ENCODE data around the gene MACROD2.
A peak's percentile ranks its signal among the peaks of the same experiment; 100 is the strongest.

The MACROD2 gene

DNA sequence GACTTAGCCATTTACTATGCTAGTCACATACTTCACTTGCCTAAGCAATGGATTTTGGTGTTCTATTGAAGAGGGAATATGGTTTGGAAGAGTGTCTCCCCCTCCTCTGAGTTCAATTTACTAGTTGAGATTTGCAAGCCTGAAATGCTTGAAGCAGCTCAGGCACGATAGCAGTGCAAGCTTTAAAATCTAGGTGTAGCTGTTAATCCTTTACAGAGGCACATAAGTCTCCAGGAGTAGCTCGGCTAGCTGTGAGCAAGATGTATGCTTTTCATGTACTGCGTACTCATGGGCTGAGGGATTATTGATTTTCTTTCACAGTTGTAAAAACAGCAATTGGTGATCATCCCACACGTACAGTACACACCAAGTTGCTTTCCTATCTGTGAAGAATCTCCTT is 341.4 kb downstream of the MACROD2 start:
- TF ChIP-seq TAF1 (IDR thresholded peaks at IDR 0.05; ENCODE audit: borderline replicate concordance, insufficient read depth, low read length) (no peak), FOXP2 (optimal IDR thresholded peaks at IDR 0.05; ENCODE audit: borderline replicate concordance, extremely low read depth, extremely low read length, insufficient read depth) (no peak), SIN3A (IDR thresholded peaks at IDR 0.05; ENCODE audit: borderline replicate concordance, insufficient read depth, low read length) (no peak), POLR2AphosphoS5 (IDR thresholded peaks at IDR 0.05; ENCODE audit: low read depth, low read length) (no peak)
- TF ChIP-seq, protein P1, sequence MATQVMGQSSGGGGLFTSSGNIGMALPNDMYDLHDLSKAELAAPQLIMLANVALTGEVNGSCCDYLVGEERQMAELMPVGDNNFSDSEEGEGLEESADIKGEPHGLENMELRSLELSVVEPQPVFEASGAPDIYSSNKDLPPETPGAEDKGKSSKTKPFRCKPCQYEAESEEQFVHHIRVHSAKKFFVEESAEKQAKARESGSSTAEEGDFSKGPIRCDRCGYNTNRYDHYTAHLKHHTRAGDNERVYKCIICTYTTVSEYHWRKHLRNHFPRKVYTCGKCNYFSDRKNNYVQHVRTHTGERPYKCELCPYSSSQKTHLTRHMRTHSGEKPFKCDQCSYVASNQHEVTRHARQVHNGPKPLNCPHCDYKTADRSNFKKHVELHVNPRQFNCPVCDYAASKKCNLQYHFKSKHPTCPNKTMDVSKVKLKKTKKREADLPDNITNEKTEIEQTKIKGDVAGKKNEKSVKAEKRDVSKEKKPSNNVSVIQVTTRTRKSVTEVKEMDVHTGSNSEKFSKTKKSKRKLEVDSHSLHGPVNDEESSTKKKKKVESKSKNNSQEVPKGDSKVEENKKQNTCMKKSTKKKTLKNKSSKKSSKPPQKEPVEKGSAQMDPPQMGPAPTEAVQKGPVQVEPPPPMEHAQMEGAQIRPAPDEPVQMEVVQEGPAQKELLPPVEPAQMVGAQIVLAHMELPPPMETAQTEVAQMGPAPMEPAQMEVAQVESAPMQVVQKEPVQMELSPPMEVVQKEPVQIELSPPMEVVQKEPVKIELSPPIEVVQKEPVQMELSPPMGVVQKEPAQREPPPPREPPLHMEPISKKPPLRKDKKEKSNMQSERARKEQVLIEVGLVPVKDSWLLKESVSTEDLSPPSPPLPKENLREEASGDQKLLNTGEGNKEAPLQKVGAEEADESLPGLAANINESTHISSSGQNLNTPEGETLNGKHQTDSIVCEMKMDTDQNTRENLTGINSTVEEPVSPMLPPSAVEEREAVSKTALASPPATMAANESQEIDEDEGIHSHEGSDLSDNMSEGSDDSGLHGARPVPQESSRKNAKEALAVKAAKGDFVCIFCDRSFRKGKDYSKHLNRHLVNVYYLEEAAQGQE (IDR thresholded peaks at IDR 0.05; ENCODE audit: insufficient read depth in 1 of 2, low read depth in 2 of 2, low read length in 2 of 2) = no peak

DNA sequence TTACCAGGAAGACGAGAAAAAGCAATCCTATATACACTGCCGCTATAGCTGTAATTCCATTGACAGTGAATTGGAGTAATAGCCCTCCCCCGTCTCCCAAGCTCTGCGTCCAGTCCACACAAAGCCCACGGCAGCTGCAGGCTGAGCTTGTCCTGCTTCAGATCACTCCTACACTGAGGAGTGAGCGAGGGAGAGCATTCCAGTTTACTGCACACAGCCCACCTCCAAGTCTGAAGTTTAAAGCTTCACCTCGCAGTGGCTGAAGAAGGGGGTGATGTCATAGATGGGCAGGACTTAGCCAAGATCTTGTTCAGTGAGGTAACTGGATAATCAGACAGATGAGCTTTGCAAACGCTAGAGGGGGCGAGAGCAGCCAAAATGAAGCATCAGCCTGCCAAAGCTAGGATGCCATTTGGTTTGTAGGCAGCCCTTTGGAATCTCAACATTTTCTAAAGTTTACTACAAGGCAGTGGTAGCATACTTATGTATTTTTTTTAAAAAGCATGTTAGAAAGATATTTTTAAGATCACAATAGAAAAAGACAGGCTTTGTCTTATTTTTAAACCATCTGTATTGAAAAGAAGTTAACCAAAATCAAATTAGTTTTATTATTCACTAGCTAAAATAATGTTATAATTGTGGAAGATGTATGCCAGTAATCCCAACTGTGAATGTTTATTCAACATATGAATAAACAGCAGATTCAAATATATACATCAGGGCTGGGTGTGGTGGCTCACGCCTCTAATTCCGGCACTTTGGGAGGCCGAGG is 342.3 kb downstream of the MACROD2 start, which contains the start of gene FLRT3:
Gene FLRT3, minus strand, starts transcription at position 213 of the 772 bp plus-strand sequence. CDS start 10,106 bp downstream, outside the sequence.
- TF ChIP-seq SIN3A (IDR thresholded peaks at IDR 0.05; ENCODE audit: borderline replicate concordance, insufficient read depth, low read length) (no peak), FOXP2 (optimal IDR thresholded peaks at IDR 0.05; ENCODE audit: borderline replicate concordance, extremely low read depth, extremely low read length, insufficient read depth) (no peak), POLR2AphosphoS5 (IDR thresholded peaks at IDR 0.05; ENCODE audit: low read depth, low read length) (peak; percentile 90), TAF1 (IDR thresholded peaks at IDR 0.05; ENCODE audit: borderline replicate concordance, insufficient read depth, low read length) (peak; percentile 88; the same call in 1 of the 2 replicates)
- TF ChIP-seq, protein P1 (IDR thresholded peaks at IDR 0.05; ENCODE audit: insufficient read depth in 1 of 2, low read depth in 2 of 2, low read length in 2 of 2) = peak in 1 of 2 experiments; percentile 53; a peak in 1 of 4 replicates

DNA sequence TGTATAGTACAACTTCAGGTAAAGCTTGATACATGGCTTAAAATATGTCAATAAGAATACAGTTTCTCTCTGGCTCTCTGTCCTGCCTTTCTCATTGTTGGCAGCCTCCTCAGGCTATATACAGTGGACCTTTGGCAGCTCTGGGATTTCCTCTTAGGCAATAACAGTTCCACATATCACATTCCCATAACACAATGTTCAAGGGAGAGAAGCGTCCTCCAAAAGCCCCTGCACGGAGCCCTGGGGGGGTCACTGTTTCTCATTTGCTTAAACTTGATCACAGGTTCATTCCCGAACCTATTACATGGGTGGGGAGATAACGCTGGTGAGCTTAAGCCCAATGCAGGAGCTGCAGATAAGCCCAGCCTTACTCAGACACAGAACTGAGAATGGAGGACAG is 346.5 kb downstream of the MACROD2 start:
- no peak for TF ChIP-seq POLR2AphosphoS5 (IDR thresholded peaks at IDR 0.05; ENCODE audit: low read depth, low read length)

DNA sequence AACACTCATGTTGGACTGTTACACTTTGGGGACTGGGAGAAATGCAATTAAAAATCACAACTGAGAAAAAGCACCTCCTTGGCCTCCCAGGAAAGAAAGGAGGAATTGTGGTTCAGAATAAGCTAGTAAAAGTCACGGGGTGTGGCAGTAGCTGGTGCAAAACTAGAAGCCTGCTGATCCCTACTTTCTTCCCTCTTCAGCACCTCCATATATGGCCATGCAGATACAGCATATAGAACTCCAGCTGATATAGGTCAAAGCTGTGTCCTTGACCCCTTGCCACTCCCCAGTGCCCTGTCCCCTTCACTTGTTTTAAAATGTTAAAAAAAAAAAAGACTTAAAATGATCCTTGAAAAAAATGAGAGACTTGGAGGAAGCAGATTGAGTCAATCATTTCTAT is 347.6 kb downstream of the MACROD2 start:
- TF ChIP-seq POLR2AphosphoS5 (IDR thresholded peaks at IDR 0.05; ENCODE audit: low read depth, low read length) (no peak), FOXP2 (optimal IDR thresholded peaks at IDR 0.05; ENCODE audit: borderline replicate concordance, extremely low read depth, extremely low read length, insufficient read depth) (no peak), SIN3A (IDR thresholded peaks at IDR 0.05; ENCODE audit: borderline replicate concordance, insufficient read depth, low read length) (no peak), TAF1 (IDR thresholded peaks at IDR 0.05; ENCODE audit: borderline replicate concordance, insufficient read depth, low read length) (no peak)
- TF ChIP-seq, protein P1 (IDR thresholded peaks at IDR 0.05; ENCODE audit: insufficient read depth in 1 of 2, low read depth in 2 of 2, low read length in 2 of 2) = no peak

DNA sequence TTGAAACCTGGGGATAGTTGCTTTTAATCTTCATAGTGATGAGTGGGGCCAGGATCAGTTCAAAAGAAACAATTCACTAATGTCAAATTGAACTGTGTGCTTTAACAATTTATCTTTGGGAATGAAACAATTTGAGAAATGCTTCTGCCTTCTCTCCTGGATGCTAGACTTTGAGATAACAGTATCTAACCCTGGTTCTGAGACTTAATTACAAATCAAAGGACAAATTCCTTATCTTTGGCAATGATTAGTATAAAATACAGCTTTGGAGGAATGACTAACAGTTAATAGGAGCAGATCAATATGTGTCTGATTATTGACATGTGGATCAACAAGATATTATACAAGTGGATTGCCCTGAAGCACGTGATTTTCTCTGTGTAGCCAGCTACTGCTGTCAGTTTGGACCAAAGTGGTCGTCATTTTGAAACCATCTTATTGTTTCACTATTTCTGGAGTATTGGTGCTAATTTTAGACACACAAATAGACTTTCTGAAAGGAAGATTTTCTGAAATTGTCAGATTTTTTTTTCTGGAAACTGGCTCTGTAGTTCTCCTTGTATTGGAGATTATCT is 348.3 kb downstream of the MACROD2 start:
- TF ChIP-seq, protein P1 (IDR thresholded peaks at IDR 0.05; ENCODE audit: insufficient read depth in 1 of 2, low read depth in 2 of 2, low read length in 2 of 2) = no peak
- no peak for TF ChIP-seq FOXP2 (optimal IDR thresholded peaks at IDR 0.05; ENCODE audit: borderline replicate concordance, extremely low read depth, extremely low read length, insufficient read depth)
- TF ChIP-seq SIN3A (IDR thresholded peaks at IDR 0.05; ENCODE audit: borderline replicate concordance, insufficient read depth, low read length) = no peak
- no peak for TF ChIP-seq POLR2AphosphoS5 (IDR thresholded peaks at IDR 0.05; ENCODE audit: low read depth, low read length)
- no peak for TF ChIP-seq TAF1 (IDR thresholded peaks at IDR 0.05; ENCODE audit: borderline replicate concordance, insufficient read depth, low read length)
